Measurements from ENCODE around the gene MED19. TPM values are rescaled to one million over a fixed set of nuclear protein-coding genes. Genes with fewer than 3 reads are reported as not detected.

Gene MED19
- total RNA-seq, 1 donor from 2014 or later: 27.6 TPM

DNA sequence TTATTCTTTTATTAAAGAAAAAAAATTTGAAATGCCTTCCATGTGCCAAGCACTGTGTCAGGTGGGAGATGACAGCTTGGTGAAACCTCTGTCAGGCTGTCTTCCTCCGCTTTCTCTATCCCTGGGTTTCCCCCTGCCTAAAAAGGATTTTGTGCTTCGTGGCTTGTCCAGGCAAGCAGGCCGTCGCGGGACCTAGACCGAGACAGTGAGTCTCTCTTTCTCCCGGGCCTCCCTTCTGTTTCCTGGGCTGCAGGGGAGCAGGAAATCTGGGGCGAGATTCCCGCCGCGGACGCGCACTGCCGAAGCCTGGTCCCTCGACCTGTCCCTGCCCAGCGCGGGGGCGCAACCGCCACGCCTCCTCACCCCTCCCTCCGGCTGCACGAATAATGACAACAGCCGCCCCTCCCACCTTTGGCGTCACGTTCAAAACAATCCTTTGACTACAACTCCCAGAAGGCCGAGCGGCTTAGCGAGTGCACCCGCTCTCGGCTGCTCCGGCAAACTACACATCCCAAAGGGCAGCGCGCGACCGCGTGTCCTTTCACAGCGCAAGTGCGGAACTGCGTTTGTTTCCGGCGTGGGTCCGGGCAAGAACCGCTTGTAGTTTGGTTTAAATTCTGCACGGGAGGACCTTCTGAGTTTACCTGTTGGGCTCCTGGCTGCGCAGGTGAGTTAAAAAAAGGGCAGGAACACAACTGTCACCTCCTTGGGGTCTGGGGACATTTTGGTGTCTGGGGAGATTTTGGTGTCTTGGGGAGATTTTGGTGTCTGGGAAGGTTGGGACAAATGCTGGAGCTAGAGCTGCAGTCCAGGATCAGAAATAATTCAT is 54.6 kb downstream of the MED19 start, which contains the start of gene CLP1:
Gene CLP1 (plus strand): TSS at position 569 of the 829 bp plus-strand sequence. CDS start 1,715 bp downstream, outside the sequence.
- H3K4me3 ChIP-seq (ENCODE audit: low read depth, low read length): peak within 1 kb of the TSS; percentile 67
- peak; percentile 94 for DNase-seq (ENCODE audit: low read depth)
- peaks cover 4% of the 10 kb centered on the region for H3K36me3 ChIP-seq (ENCODE audit: control insufficient read depth, insufficient read depth, low read length)
- TF ChIP-seq, protein P1, sequence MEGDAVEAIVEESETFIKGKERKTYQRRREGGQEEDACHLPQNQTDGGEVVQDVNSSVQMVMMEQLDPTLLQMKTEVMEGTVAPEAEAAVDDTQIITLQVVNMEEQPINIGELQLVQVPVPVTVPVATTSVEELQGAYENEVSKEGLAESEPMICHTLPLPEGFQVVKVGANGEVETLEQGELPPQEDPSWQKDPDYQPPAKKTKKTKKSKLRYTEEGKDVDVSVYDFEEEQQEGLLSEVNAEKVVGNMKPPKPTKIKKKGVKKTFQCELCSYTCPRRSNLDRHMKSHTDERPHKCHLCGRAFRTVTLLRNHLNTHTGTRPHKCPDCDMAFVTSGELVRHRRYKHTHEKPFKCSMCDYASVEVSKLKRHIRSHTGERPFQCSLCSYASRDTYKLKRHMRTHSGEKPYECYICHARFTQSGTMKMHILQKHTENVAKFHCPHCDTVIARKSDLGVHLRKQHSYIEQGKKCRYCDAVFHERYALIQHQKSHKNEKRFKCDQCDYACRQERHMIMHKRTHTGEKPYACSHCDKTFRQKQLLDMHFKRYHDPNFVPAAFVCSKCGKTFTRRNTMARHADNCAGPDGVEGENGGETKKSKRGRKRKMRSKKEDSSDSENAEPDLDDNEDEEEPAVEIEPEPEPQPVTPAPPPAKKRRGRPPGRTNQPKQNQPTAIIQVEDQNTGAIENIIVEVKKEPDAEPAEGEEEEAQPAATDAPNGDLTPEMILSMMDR (IDR thresholded peaks at IDR 0.05; ENCODE audit: insufficient read depth, low read length, poor library complexity, severe bottlenecking): no peak
- no peaks in the 10 kb centered on the region for H3K27me3 ChIP-seq (ENCODE audit: control insufficient read depth, insufficient read depth, low read length)

DNA sequence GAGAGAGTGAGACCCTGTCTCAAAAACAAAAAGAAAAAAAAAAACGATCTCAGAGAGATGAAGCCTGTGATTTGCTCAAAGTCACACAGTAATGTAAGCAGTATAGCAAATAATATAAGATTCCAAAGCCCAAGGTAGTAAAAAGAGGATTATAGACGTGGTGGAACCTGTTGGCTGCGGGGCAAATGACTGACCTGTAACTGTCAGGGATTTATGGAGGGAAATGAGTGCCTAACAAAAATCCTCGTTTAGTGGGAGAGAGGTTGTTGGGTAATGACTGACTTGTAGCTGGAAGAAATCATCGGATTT is 55.2 kb downstream of the MED19 start:
- Histone ChIP-seq H3K4me3 (ENCODE audit: low read depth, low read length) (peak overlapping the region; percentile 53), H3K36me3 (ENCODE audit: control insufficient read depth, insufficient read depth, low read length) (peaks cover 4% of the 10 kb centered on the region), H3K27me3 (ENCODE audit: control insufficient read depth, insufficient read depth, low read length) (no peaks in the 10 kb centered on the region)
- DNase-seq (ENCODE audit: low read depth): no peak
- TF ChIP-seq, protein P1 (IDR thresholded peaks at IDR 0.05; ENCODE audit: insufficient read depth, low read length, poor library complexity, severe bottlenecking): no peak

Other genes with a start within 250 kb of the MED19 start
- gene SLC43A1, start 196.5 kb downstream of the MED19 start, total RNA-seq: 12.5 and 16.7 TPM in 2 replicates
- gene TIMM10, start 181.5 kb downstream of the MED19 start, total RNA-seq: 49.6 and 66.4 TPM in 2 replicates
- not detected in 2 replicates for gene SMTNL1, start 174.6 kb downstream of the MED19 start, total RNA-seq
- gene UBE2L6, start 144.5 kb downstream of the MED19 start, total RNA-seq: 44.0 and 47.1 TPM in 2 replicates
- 18.2 and 21.6 TPM in 2 replicates for gene SERPING1, start 114.5 kb downstream of the MED19 start, total RNA-seq
- gene YPEL4, start 62.3 kb downstream of the MED19 start, total RNA-seq: 1.4 TPM in 1 of 2 replicates, not detected in the other
- gene CLP1, start 54.5 kb downstream of the MED19 start, total RNA-seq: 17.7 and 20.7 TPM in 2 replicates
- gene ZDHHC5, start 44.1 kb downstream of the MED19 start, total RNA-seq: 62.4 and 69.2 TPM in 2 replicates
- gene TMX2, start 378 bp upstream of the MED19 start, total RNA-seq: 74.0 and 79.8 TPM in 2 replicates
- gene SELENOH, start 29.3 kb upstream of the MED19 start, total RNA-seq: 249 and 278 TPM in 2 replicates
- not detected in 2 replicates for gene BTBD18, start 39.6 kb upstream of the MED19 start, total RNA-seq
- 103 and 105 TPM in 2 replicates for gene CTNND1, start 49.6 kb upstream of the MED19 start, total RNA-seq